ENCODE measurements around the gene CD82.

The CD82 gene

GRCh38 chr11:44578279-44578678, 12.8 kb downstream of the CD82 start:
- DNase-seq, result no peak

- no peak for DNase-seq
These were observed 13.9 kb downstream of the CD82 start for GRCh38 chr11:44579302-44579761.

GRCh38 chr11:44580701-44581100, 15.2 kb downstream of the CD82 start:
- DNase-seq, result no peak

GRCh38 chr11:44581246-44581645, 15.8 kb downstream of the CD82 start:
- DNase-seq, result no peak

GRCh38 chr11:44582641-44583352, 17.3 kb downstream of the CD82 start:
- DNase-seq, result no peak

- no peak for DNase-seq
These were observed 17.8 kb downstream of the CD82 start for GRCh38 chr11:44583353-44583669.

GRCh38 chr11:44585421-44585820, 20.0 kb downstream of the CD82 start:
- no peak for DNase-seq

GRCh38 chr11:44589301-44589700, 23.8 kb downstream of the CD82 start:
- DNase-seq, result no peak

GRCh38 chr11:44590769-44591168, 25.3 kb downstream of the CD82 start:
- DNase-seq, result no peak

GRCh38 chr11:44591557-44591956, 26.1 kb downstream of the CD82 start:
- no peak for DNase-seq

- DNase-seq, result no peak
These were observed 26.9 kb downstream of the CD82 start for GRCh38 chr11:44592125-44592940.

GRCh38 chr11:44593251-44593650, 27.8 kb downstream of the CD82 start:
- DNase-seq, result no peak

GRCh38 chr11:44595006-44595405, 29.5 kb downstream of the CD82 start:
- DNase-seq, result no peak

- DNase-seq, result no peak
These were observed 30.5 kb downstream of the CD82 start for GRCh38 chr11:44595964-44596381.

- no peak for DNase-seq
These were observed 31.2 kb downstream of the CD82 start for GRCh38 chr11:44596525-44597276.

GRCh38 chr11:44597358-44598012, 32.0 kb downstream of the CD82 start:
- no peak for DNase-seq

GRCh38 chr11:44598831-44599230, 33.4 kb downstream of the CD82 start:
- no peak for DNase-seq

- DNase-seq, result no peak
These were observed 34.8 kb downstream of the CD82 start for GRCh38 chr11:44600261-44600660.

- no peak for DNase-seq
These were observed 35.4 kb downstream of the CD82 start for GRCh38 chr11:44600839-44601383.

- no peak for DNase-seq
These were observed 36.3 kb downstream of the CD82 start for GRCh38 chr11:44601471-44602370.

GRCh38 chr11:44602891-44603310, 37.4 kb downstream of the CD82 start:
- no peak for DNase-seq

GRCh38 chr11:44604171-44604581, 38.7 kb downstream of the CD82 start:
- DNase-seq, result no peak
